Measurements from ENCODE around the gene OLIG1. TPM values are rescaled to one million over a fixed set of nuclear protein-coding genes. Genes with fewer than 3 reads are reported as not detected.

OLIG1 gene
- total RNA-seq, 1 donor from 2014 or later: not detected

DNA sequence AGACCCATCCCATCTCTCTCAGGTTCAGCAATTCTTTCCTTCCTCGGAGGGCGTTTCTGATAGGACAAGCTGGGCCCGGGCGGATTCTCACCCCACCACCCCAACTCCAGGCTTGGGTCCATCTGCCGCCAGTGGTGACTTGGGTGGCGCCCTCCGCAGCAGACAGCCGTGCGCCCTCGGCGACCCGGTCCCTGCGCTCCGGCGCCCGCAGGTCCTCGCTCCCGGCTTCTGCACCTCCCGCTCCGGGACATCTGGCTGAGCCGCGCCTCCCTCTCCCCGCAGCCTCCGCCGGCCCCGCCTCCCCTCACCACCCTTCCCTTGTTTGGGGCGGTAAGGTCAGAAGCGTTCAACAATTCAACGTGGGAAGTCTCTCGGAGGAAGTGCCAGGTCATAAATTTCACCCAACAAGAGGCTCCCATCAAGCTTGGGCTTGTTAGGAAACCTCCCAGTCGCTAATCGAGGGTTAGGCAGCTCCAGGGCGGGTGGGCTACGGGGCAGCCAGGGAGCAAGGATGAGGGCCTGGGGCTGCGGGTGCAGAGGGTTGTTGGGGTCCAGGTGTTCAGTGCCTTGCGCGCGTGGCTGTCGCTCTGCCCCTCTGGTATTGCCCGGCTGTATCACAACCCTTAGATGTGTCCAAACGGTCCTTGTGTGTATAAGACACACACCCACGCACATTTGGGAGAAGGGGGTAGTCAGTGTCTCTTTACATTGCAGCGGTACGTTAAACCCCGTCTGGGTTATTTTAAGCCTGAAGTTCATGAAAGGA lies 39.8 kb downstream of the OLIG1 start:
- no peaks in the 10 kb centered on the region for H3K4me1 Mint-ChIP-seq
- no peaks in the 10 kb centered on the region for H3K36me3 Mint-ChIP-seq (ENCODE audit: low read depth)
- H3K27me3 Mint-ChIP-seq: peaks cover 63% of the 10 kb centered on the region
- H3K9me3 Mint-ChIP-seq: no peaks in the 10 kb centered on the region
- DNase-seq (no peak), ATAC-seq (ENCODE audit: low read depth) (no peak)
- ChIA-PET POLR2A (interaction anchor here (0.6 kb wide), 1 partner anchor 51 kb away, joined by 3 read pairs; no protein-coding TSS in a partner anchor), CTCF (no interaction called here)
- TF ChIP-seq, protein P1, sequence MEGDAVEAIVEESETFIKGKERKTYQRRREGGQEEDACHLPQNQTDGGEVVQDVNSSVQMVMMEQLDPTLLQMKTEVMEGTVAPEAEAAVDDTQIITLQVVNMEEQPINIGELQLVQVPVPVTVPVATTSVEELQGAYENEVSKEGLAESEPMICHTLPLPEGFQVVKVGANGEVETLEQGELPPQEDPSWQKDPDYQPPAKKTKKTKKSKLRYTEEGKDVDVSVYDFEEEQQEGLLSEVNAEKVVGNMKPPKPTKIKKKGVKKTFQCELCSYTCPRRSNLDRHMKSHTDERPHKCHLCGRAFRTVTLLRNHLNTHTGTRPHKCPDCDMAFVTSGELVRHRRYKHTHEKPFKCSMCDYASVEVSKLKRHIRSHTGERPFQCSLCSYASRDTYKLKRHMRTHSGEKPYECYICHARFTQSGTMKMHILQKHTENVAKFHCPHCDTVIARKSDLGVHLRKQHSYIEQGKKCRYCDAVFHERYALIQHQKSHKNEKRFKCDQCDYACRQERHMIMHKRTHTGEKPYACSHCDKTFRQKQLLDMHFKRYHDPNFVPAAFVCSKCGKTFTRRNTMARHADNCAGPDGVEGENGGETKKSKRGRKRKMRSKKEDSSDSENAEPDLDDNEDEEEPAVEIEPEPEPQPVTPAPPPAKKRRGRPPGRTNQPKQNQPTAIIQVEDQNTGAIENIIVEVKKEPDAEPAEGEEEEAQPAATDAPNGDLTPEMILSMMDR (IDR thresholded peaks at IDR 0.05): no peak
- no peak overlapping the region for H3K4me3 Mint-ChIP-seq
- no peak overlapping the region for H3K27ac Mint-ChIP-seq
- intact Hi-C loops (cut with micrococcal nuclease): no loop called here

DNA sequence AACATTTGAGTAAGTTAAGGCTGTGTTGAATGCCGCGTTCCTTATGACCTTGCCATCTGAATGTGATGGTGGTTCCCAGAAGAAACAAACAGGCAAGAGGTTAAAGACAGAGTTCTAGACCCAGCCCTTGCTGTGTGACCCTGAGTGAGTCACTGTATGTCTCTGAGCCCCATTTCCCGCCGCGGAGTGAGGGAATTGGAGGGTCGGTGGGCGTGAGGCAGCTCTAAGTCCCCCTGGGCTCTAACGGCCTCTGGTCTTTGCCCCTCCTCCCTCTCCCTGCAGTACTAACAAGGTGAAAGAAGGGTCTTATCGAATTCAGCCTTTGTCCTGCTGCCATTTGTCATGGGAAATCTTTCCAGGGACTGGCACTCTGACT lies 40.4 kb downstream of the OLIG1 start:
- intact Hi-C loops (cut with micrococcal nuclease): no loop called here
- Mint-ChIP-seq H3K36me3 (ENCODE audit: low read depth) (no peaks in the 10 kb centered on the region), H3K27me3 (peaks cover 62% of the 10 kb centered on the region)

DNA sequence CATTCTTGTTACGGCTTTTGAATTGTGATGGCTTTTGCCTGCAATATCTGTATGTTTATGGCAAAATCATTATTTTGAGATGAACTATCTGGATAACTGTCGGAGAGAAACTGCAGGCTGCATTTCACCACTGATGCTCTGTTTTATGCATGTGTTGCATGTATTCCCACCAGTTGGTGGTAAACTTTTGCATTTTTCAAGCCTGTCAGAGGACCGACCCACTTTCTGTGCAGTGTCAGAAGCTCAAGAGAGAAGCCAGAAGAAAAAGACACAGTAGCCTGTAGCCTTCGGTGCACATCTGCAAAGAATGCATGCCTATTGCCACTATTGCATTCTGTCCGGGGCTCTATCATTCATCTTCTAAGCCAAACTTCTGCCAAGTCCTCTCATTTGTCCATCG lies 41.6 kb downstream of the OLIG1 start:
- H3K36me3 Mint-ChIP-seq (ENCODE audit: low read depth): no peaks in the 10 kb centered on the region
- H3K4me1 Mint-ChIP-seq: no peaks in the 10 kb centered on the region
- CTCF ChIA-PET: no interaction called here
- peaks cover 64% of the 10 kb centered on the region for H3K27me3 Mint-ChIP-seq
- H3K27ac Mint-ChIP-seq: no peak overlapping the region
- TF ChIP-seq, protein P1 (IDR thresholded peaks at IDR 0.05): no peak
- POLR2A ChIA-PET: no interaction called here
- H3K4me3 Mint-ChIP-seq: no peak overlapping the region
- DNase-seq: no peak
- H3K9me3 Mint-ChIP-seq: no peaks in the 10 kb centered on the region
- ATAC-seq (ENCODE audit: low read depth): no peak
- intact Hi-C loops (cut with micrococcal nuclease): no loop called here

More for the DNA sequence above, 40.4 kb downstream of the OLIG1 start:
- H3K27ac Mint-ChIP-seq: no peak overlapping the region
- CTCF ChIA-PET: no interaction called here
- TF ChIP-seq, protein P1 (IDR thresholded peaks at IDR 0.05): no peak
- DNase-seq (no peak), ATAC-seq (ENCODE audit: low read depth) (no peak)
- H3K4me1 Mint-ChIP-seq: no peaks in the 10 kb centered on the region
- no peak overlapping the region for H3K4me3 Mint-ChIP-seq
- H3K9me3 Mint-ChIP-seq: no peaks in the 10 kb centered on the region
- POLR2A ChIA-PET: no interaction called here

DNA sequence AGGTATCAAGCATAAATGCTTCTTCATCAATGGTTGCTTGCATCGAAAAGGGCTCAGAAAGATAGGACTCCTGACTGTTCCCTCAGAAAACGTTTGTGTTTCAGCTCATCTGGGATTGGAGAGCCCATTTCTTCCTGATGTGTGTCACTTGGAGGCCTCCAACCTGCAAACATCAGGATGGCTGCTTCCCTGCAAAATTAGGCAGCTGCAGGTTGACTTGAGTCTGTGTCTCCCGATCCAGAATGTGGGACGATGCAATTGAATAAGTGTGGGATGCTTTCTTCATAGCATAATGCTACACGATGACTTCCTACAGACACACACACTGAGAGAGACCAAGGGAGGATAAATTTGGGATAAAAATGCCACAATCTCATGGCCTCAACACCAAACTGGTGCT lies 42.2 kb downstream of the OLIG1 start:
- POLR2A ChIA-PET: no interaction called here

DNA sequence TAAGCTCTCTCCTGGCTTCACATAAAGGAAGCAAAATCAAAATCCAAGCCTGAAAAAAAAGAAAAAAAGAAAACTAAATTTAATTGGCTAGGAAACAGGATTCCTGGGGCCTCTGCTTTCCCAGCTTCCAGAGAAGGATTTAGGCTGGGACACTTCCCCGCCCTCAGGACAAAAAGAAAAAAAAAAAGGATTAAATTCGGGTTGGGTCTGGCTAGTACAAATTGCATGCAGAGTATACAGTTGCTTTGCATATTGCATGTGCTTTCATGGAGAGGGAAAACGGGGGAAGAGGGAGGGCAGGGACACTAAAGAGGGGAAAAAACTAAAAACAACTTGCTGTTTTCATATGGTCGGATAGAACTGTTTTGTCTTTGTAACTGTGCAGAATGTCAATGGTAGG lies 42.7 kb downstream of the OLIG1 start:
- Mint-ChIP-seq H3K9me3 (no peaks in the 10 kb centered on the region), H3K4me1 (no peaks in the 10 kb centered on the region), H3K4me3 (no peak overlapping the region), H3K27ac (no peak overlapping the region), H3K27me3 (peaks cover 67% of the 10 kb centered on the region), H3K36me3 (ENCODE audit: low read depth) (no peaks in the 10 kb centered on the region)
- ATAC-seq (ENCODE audit: low read depth) (no peak), DNase-seq (no peak)
- POLR2A ChIA-PET: no interaction called here
- TF ChIP-seq, protein P1 (IDR thresholded peaks at IDR 0.05): no peak
- CTCF ChIA-PET: no interaction called here
- intact Hi-C loops (cut with micrococcal nuclease): no loop called here

More for the DNA sequence above, 42.2 kb downstream of the OLIG1 start:
- Mint-ChIP-seq H3K9me3 (no peaks in the 10 kb centered on the region), H3K36me3 (ENCODE audit: low read depth) (no peaks in the 10 kb centered on the region), H3K4me3 (no peak overlapping the region), H3K27me3 (peaks cover 64% of the 10 kb centered on the region), H3K27ac (no peak overlapping the region), H3K4me1 (no peaks in the 10 kb centered on the region)
- CTCF ChIA-PET: no interaction called here
- intact Hi-C loops (cut with micrococcal nuclease): no loop called here
- DNase-seq: no peak
- no peak for ATAC-seq (ENCODE audit: low read depth)
- TF ChIP-seq, protein P1 (IDR thresholded peaks at IDR 0.05): no peak
